DMS53 (cell line): ENCODE results near the gene RNF214.
"Not testable (repeated sequence)": the region's sequence is repeated elsewhere in the genome, so short reads cannot be mapped to it uniquely, and the experiment has no call there.

ENCODE experiments used
- DNase-seq: peaks from one replicate; lab custom pipeline; 2025; lab: John Stamatoyannopoulos, UW

The RNF214 gene

GRCh38 chr11:117230999-117231841 is 1.3 kb upstream of the RNF214 start:
- peak; percentile 46 for DNase-seq

- no peak for DNase-seq
Observed at GRCh38 chr11:117231842-117232091, 704 bp upstream of the RNF214 start, which contains the start of gene PCSK7. Gene PCSK7 (minus strand): TSS chr11:117232073. CDS start chr11:117229844, 2,229 bp downstream.

GRCh38 chr11:117232911-117233409 is 489 bp downstream of the RNF214 start:
- peak; percentile 37 for DNase-seq

- no peak for DNase-seq
Observed at GRCh38 chr11:117238221-117238620, 5.8 kb downstream of the RNF214 start.

GRCh38 chr11:117239295-117239694 is 6.8 kb downstream of the RNF214 start:
- DNase-seq: no peak

GRCh38 chr11:117248341-117248740 is 15.9 kb downstream of the RNF214 start:
- no peak for DNase-seq

- DNase-seq: no peak
Observed at GRCh38 chr11:117249571-117249970, 17.1 kb downstream of the RNF214 start.

GRCh38 chr11:117251506-117251905 is 19.0 kb downstream of the RNF214 start:
- DNase-seq: no peak

- peak; percentile 73 for DNase-seq
Observed at GRCh38 chr11:117255966-117256365, 23.5 kb downstream of the RNF214 start.

- no peak for DNase-seq
Observed at GRCh38 chr11:117256573-117256972, 24.1 kb downstream of the RNF214 start.

- DNase-seq: no peak
Observed at GRCh38 chr11:117258576-117258975, 26.1 kb downstream of the RNF214 start.

GRCh38 chr11:117259417-117259816 is 26.9 kb downstream of the RNF214 start:
- no peak for DNase-seq

- DNase-seq: not testable (repeated sequence)
Observed at GRCh38 chr11:117264624-117265323, 32.3 kb downstream of the RNF214 start.

- DNase-seq: no peak
Observed at GRCh38 chr11:117265745-117266144, 33.3 kb downstream of the RNF214 start.

GRCh38 chr11:117269856-117270255 is 37.4 kb downstream of the RNF214 start:
- no peak for DNase-seq

- DNase-seq: no peak
Observed at GRCh38 chr11:117271208-117271607, 38.7 kb downstream of the RNF214 start.

- not testable (repeated sequence) for DNase-seq
Observed at GRCh38 chr11:117272175-117272574, 39.7 kb downstream of the RNF214 start.

- no peak for DNase-seq
Observed at GRCh38 chr11:117273550-117274289, 41.2 kb downstream of the RNF214 start.

GRCh38 chr11:117278347-117278746 is 45.9 kb downstream of the RNF214 start:
- DNase-seq: no peak

- DNase-seq: no peak
Observed at GRCh38 chr11:117279711-117280376, 47.4 kb downstream of the RNF214 start.

GRCh38 chr11:117281159-117281558 is 48.7 kb downstream of the RNF214 start:
- DNase-seq: no peak

- DNase-seq: no peak
Observed at GRCh38 chr11:117281869-117282268, 49.4 kb downstream of the RNF214 start.
